RWPE1 (cell line): ENCODE results near the gene WSB1.

Source experiments
- CTCF ChIA-PET: fragments of 350-600 bp; sonication (Branson Sonifier 250); formaldehyde crosslinking; extraction: SDS; loops from one replicate; lab custom pipeline; 2021; lab: Yijun Ruan, JAX
- POLR2A ChIA-PET: fragments of 400-600 bp; formaldehyde crosslinking; extraction: SDS; loops from one replicate; lab custom pipeline; 2020; ENCODE audit warnings: antibody characterized with exemption; ENCODE audit not compliant: low non-redundant PET; lab: Yijun Ruan, JAX
- DNase-seq: peaks from one replicate; pipeline ENCODE4 v3.0.0; 2012; ENCODE audit warnings: low spot score
- H3K27ac ChIP-seq: fragments of 450-650 bp; 2 replicates; pipeline ENCODE4 v1.5.1; 2017
- CTCF ChIP-seq: fragments of 450-650 bp; conservative IDR thresholded peaks from 2 replicates; pipeline ENCODE4 v1.5.1; 2017; ENCODE audit warnings: low read depth, mild to moderate bottlenecking

Gene WSB1

GRCh38 chr17:27294689-27295630 lies 1.0 kb downstream of the WSB1 start:
- peak overlapping the region; percentile 95 for H3K27ac ChIP-seq
- DNase-seq, result peak; percentile 62
- TF ChIP-seq CTCF, result no peak
- CTCF ChIA-PET, result interaction anchor here (0.6 to 1.8 kb wide), 4 partner anchors 13 to 58 kb away, joined by 4 to 10 read pairs (median 8); no protein-coding TSS in a partner anchor
- POLR2A ChIA-PET, result interaction anchor here (0.8 to 1.9 kb wide), 5 partner anchors 19 to 57 kb away, joined by 3 to 5 read pairs (median 4); no protein-coding TSS in a partner anchor

- DNase-seq, result no peak
- peak overlapping the region; percentile 75 for H3K27ac ChIP-seq
- TF ChIP-seq CTCF, result no peak
- ChIA-PET POLR2A (interaction anchor here (0.7 kb wide), 1 partner anchor 389 kb away, joined by 4 read pairs; no protein-coding TSS in a partner anchor), CTCF (no interaction called here)
These were observed 2.0 kb downstream of the WSB1 start for GRCh38 chr17:27295945-27296344.

GRCh38 chr17:27296428-27296979 lies 2.6 kb downstream of the WSB1 start:
- CTCF ChIA-PET, result no interaction called here
- no peak overlapping the region for H3K27ac ChIP-seq
- POLR2A ChIA-PET, result interaction anchor here (0.7 kb wide), 1 partner anchor 388 kb away, joined by 4 read pairs; no protein-coding TSS in a partner anchor
- no peak for TF ChIP-seq CTCF
- DNase-seq, result peak; percentile 41

- DNase-seq, result no peak
- no peak for TF ChIP-seq CTCF
- CTCF ChIA-PET, result interaction anchor here (0.6 to 0.7 kb wide), 3 partner anchors 10 to 613 kb away, joined by 3 read pairs; no protein-coding TSS in a partner anchor
- POLR2A ChIA-PET, result no interaction called here
- H3K27ac ChIP-seq, result peak overlapping the region; percentile 24; the same call in 1 of the 2 replicates
These were observed 5.6 kb downstream of the WSB1 start for GRCh38 chr17:27299384-27300049.

- TF ChIP-seq CTCF, result no peak
- ChIA-PET CTCF (interaction anchor here (0.7 to 1.2 kb wide), 2 partner anchors 16 to 67 kb away, joined by 3 read pairs; no protein-coding TSS in a partner anchor), POLR2A (no interaction called here)
- no peak for DNase-seq
- no peak overlapping the region for H3K27ac ChIP-seq
These were observed 9.8 kb downstream of the WSB1 start for GRCh38 chr17:27303734-27304133.
